ENCODE measurements around the gene KRTAP19-8.

Gene KRTAP19-8

DNA sequence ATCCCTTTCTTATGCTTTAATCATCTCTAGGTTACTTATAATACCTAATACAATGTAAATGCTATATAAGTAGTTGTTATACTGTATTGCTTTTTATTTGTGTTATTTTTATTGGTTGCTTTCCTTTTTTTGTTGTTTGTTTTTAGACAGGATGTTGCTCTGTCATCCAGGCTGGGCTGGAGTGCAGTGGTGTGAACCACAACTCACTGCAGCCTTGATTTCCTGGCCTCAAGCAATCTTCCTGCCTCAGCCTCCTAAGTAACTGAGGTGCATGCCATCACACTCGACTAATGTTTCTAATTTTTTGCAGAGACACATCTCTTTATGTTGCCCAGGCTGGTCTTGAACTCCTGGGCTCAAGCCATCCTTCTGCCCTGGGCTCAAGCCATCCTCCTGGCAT lies 26.9 kb downstream of the KRTAP19-8 start:
- no peak for DNase-seq

DNA sequence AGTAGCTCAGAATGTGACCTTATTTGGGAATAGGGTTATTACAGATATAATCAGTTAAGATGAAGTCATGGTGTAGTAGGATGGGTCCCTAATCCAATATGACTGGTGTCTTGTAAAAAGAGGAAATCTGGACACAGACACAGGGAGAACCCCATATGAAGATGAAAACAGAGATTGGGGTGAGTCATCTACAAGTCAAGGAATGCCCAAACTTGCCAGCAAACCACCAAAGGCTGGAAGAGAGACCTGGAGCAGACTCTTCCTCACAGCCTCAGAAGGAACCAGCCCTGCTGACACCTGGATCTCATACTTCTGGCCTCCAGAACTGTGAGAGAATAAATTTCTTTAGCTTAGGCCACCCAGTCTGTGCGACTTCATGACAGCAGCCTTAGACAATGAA lies 29.9 kb downstream of the KRTAP19-8 start:
- no peak for DNase-seq

DNA sequence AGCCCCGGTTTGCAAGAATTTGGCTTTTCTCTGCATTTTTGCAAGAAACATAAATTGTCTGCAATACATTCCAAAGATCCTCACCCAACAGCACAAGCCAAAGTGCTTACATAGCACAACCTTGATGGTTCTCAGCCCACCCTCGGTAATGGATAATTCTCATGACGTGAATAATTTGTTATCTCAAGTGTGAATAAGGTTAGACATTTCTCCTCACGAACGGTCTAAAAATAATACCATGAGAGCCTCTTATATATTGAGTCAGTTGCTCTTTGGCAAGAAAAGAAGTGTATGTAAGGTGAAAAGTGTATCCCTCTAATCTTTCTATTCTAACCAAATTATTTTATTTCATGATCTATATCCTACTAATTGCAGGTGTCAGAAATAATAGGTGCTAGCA lies 33.3 kb downstream of the KRTAP19-8 start:
- DNase-seq: no peak

DNA sequence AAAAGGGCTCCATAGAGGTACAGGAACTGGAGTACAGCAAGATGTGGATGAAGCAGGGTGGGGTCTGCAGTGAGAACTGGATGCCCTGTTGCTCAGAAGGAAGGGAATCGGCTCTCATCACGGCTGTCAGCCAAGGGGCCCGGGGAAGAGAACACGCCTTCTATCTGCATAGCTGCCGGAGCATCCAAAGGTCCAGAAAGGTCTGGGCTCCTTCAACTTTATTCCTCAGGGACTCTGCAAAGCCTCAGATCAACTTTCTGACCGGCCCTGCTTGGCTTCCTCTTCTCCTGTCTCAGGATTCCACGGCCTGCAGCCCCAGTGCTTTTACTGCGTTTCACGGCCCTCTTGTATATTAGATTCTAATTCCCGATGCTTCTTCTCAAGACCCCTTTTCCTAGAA lies 34.8 kb downstream of the KRTAP19-8 start:
- DNase-seq: no peak

DNA sequence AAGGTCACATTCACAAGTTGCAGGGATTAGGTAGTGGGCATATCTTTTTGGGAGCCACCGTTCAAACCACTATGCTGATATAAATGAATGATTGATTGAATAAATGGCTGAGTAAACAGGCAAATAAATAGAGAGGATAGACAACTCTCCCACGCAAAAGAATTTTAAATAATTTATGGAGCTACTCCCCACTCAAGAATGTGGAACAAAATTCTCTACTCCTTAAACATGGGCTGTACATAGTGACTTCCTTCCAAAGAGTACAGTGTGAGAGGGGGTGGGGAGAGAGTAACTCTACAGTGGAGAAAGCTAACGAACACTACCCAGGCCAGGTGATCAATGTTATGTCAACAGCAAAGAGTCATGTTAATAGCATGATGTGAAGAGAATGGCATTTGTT lies 40.7 kb downstream of the KRTAP19-8 start:
- no peak for DNase-seq

DNA sequence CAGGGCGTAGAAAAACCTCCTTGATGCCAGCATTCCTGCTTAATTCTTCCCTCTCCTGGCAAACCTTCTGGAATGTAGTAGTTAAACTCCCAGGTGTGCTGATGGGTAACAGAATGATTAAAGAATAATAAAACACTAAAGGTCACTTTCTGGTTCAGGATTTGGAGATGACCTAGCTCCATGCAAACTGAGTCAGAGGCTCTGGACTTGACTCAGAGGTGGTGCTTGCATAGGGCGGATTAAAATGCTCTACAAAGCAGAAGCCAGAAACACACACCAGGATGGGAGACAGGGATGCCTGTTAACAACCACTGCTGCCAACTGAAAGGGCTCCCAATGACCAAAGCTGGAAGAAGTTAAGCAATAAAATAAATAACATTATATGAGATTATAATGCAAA lies 41.5 kb downstream of the KRTAP19-8 start:
- DNase-seq: no peak

DNA sequence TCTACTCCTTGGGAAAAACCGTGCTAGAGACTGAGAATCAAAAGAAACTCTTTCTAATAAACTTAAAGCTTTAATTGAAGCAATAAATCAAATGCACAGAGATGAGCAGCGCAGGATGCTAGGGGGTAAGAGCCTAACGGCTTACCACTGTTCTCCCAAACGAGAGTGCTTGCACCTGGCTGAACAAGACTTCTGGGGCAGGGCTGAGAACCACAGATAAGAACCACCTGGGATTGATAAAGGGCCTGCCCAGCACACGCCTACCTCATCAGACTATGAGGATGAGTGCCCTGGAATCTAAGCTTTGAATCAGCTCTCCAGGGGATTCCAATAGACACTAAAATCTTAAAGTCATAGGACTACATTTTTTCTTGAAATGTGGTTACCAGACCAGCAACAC lies 43.3 kb downstream of the KRTAP19-8 start:
- DNase-seq: no peak

DNA sequence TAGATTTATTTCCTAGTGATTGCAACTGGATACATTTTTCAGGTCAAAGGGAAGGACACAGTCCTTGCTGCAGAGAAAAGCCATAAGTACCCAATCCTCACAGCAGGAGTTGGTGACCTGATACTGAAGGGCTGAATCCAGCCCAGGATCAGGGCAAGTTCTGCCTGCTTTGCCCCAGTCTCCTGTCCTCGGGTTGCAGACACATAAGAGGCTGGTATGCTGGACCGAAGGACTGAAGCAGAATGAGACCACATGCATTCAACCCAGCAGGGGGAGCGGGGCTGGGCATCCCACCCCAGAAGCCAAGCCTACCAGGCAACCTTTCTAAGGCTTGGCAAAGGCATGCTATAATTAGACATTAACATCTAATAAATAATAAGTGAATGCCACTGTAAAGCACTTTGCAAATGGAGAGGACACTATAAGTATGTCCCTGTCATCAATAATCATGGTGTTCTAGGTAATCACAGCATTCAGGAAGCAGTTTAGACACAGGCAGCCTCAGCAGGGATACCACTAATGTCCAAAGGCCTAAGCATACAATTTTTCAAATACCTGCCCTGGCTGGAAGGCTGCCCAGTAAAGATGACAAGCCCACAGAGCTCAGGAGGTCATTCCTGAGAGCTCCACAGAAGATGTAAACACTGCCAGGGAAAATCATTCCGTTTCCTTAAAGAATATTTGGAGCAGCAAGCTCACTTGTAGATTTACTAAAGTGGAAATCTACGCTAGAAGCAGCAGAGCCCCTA lies 47.6 kb downstream of the KRTAP19-8 start:
- DNase-seq: no peak

DNA sequence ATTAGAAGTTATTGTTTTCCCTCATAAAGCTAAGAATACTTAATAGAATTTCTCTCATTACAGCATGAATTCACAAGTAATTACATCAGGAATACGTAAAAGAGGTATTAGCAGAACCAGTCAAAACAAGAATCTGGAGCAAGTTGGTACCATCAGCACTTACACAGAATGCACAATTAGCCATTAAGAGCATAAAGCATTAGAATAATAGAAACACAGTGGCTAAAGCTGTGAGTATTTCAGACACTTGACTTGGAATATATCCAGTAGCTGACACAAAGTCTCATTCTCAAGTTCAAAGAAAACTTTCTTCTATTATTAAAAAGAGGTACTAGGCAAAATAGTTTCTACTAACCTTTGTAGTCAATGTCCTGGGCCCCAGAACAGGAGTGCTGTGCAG lies 49.6 kb downstream of the KRTAP19-8 start:
- DNase-seq: no peak

Data from activated CD8-positive, alpha-beta memory T cell treated with anti-CD3 and anti-CD28 coated beads for 24 hours (primary cell).